Fibroblast of skin of abdomen (primary cell): ENCODE results near the gene PDGFD. TPM values are rescaled to one million over a fixed set of nuclear protein-coding genes. Genes with fewer than 3 reads are reported as not detected.

Source experiments
- DNase-seq: peaks from one replicate; pipeline ENCODE4 v3.0.0-alpha.2; 2013
- polyA plus RNA-seq, 2 experiments: library from polyadenylated mRNA; unstranded; fragments of 120-200 nt; gene quantifications; one replicate each; pipeline ENCODE4 v1.2.1, GENCODE V29; 2013; ENCODE audit not compliant: insufficient read length in 2 of 2

The PDGFD gene
- 13.5 TPM for polyA plus RNA-seq (2013, experiment 1 of 2; ENCODE audit: insufficient read length)
- 13.1 TPM for polyA plus RNA-seq (2013, experiment 2 of 2; ENCODE audit: insufficient read length)

DNA sequence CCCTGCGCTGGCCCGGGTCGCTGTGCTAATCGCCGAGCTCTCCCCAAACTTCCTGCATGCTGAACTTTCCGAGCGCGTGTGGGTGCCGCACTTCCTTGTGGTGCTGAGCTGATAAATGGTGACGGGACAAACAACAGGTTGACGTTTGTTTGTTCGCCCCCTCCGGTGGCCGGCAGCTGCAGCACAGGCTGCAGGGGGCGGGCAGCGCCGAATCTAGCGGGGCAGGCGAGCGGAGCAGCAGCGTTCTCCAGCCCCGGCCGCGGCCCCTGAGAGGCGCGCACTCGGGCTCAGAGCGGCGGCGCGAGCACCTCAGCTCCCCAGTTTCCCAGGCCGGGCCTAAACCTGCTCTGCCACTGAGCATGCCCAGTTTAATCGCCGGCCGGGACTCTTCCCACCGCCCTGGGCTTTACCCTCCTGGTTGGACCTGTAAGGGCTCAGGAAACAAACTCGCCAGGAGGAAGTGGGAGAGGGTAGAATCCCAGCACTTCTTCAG is at the start of gene PDGFD:
TSS of gene PDGFD (minus strand) at position 120 of the 493 bp plus-strand sequence.
- peak; percentile 66 for DNase-seq

DNA sequence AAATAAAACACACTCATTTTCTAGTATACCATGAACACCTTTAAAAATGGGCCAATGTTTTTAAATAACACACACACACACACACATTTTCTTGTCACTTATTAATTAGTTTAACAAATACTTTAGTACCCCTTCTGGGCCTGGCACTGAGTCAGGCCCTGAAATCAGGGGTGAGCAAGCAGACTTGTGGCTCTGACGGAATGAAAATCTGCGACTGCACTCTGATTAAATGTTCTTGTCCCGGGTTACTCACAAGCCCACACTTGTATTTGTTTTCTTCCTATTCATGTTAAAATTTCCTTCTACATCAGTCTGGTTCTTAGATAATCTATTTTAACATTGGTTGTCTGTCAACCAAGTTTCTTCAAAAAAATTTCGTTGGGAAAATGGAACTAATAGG is 43.0 kb upstream of the PDGFD start:
- DNase-seq: no peak

DNA sequence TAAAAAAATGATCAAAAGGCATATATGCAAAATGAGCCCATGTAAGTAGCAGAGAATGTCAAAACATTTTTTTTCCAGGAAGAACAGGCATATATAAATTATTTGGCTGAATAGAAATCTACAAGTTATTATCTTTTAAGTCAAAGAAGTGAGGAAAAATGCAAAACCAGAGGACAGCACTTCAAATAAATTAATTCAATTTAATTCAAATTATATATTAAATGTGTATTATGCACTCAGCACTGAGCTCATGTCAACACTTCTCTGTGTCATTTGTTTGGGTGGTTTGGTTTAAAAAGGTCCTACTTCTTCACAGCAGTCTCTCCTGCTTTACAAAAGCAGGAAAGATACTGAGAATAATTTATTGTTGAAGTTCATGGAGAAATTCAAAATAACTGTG is 41.9 kb upstream of the PDGFD start:
- DNase-seq: no peak

DNA sequence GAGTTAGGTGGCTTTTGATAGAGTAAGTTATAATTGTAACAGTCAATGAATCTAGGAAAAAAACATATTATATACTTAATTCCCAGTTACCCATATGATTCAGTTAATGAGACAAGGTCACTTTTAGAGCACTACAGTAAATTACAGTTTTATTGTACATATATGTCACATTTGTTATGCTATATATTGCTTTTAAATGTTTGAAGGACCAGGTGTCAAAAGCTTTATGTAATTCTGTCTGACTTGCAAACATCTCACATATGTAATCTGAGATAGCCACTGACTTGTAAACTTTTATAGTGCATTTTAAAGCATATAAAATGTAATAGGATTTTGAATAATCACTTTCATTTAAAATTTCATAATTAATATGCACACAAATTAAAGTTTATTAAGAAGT is 36.7 kb upstream of the PDGFD start:
- DNase-seq: no peak

DNA sequence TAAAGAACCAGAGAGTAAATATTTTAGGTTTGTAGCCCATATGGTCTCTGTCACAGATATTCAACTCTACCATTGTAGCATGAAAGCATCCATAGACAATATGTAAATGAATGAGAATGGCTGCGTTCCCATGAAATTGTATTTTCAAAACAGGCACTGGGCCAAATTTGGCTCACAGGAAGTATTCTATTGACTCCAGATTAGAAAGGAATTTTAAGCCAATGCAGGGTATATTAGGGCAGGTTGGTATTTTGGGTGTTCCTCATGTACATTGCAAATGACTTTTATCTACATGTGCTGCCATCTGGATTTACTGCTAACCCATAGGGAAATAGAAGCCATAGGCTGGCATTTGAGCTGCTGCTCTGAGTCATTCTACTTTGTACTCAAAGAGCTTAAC is 35.1 kb upstream of the PDGFD start:
- DNase-seq: no peak

DNA sequence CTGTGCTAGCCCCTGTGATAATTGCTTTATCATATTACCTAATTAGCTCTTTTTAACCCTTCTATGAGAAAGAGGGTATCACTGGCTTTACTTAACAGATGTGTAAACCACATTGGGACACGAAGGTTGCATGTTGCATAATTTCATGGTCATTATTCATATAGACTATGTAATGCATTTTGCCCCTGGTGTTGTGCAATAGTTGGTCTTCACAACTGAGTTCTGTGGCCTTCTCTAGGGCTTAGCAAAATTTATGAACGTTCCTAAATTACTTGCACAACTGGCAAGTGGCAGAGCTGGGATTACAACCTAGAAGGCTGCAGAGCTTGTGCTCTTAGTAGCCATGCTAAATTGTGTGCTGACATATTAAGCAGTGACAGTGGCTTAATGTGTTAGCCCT is 34.6 kb upstream of the PDGFD start:
- peak; percentile 42 for DNase-seq

DNA sequence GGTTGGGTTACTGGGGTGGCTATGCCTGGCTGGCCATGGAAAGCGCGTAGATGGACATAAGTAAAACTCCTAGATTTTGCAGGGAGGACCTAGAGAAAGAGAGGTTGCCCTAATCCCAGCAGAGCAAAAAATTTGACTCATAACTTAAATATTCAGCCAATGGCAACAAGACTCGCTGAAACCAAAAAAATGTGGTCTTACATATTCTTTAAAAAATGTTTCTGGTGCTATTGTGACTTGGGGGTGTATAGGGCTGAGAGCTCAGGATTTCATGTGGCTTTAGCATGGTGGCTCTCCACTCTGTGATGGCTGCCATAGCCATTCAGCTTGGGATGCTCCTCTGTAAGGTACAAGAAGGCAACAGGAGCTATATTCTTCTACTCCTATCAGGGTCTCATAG is 27.2 kb upstream of the PDGFD start:
- peak; percentile 60 for DNase-seq

DNA sequence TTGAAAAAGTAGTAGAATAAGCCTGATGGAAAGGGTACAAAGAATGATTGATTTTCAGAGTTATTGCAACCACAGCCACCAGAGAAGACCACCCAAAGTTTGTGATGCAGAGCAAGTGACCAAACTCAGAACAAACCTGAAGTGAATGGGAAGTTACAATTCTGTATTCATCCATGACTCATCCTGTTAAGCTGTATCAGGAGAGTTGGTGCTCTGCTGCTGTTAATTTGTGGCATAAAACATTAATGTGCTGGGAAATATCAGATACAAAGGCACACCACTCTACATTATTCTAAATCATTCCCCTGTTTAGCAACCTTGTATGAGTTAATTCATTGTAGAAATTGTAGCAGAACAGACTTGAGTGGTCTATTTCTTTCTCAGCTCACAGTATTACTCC is 19.6 kb upstream of the PDGFD start:
- no peak for DNase-seq

DNA sequence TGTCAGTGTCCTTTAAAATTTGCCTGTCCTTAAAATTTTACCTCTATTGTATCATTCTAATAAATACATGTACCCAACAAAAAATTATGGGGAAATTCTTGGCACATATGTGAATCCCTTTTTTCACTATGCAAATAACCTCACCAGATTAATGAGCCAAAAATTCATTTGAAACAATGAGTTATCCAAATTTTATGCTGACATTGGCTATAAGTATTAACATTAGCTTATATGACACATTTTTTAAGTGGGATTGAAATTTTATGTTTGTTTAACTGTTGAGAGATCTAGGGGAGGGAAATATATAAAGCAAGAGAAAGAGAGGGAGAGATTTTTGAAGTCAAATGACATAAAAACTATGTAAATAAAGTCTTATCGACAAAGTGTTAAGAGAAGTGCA is 11.8 kb upstream of the PDGFD start:
- DNase-seq: no peak

DNA sequence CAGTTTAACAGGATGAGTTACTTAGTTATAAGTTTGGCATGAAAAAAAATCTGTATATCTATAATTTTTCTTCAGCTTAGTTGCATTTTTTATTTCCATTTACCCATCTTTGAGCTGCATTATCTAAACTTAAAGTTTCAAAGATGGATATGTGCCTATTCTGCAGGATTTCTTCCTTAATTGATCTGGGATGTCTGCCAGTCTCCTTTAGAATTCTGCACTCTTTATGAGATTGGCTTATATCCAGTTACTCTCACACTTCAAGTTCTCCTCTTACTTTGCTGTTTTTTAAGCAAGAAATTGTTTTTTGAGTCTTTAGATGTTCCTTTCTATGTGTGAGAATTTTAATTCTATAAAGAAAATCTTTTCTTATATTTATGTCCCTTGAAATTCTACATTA is 5.1 kb upstream of the PDGFD start:
- no peak for DNase-seq

DNA sequence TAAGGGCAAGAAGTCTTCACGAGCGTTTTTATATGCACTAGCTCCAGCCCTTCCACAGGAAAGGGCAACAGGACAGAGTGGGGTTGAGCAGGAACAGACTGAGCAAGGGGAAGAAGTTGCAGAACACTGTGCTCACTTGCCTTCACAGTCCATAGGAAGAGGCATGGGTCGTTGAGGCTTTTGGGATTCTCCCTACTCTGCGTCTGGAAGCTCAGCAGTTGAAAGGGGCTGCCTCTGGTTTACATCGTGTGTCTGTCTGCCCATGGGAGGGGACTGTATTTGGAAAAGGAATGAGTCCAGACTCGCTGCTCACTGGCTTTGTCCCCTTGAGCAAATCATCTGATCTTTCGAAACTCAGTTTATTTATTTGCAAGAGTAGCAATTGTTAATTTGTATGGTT is 1.1 kb upstream of the PDGFD start:
- no peak for DNase-seq

DNA sequence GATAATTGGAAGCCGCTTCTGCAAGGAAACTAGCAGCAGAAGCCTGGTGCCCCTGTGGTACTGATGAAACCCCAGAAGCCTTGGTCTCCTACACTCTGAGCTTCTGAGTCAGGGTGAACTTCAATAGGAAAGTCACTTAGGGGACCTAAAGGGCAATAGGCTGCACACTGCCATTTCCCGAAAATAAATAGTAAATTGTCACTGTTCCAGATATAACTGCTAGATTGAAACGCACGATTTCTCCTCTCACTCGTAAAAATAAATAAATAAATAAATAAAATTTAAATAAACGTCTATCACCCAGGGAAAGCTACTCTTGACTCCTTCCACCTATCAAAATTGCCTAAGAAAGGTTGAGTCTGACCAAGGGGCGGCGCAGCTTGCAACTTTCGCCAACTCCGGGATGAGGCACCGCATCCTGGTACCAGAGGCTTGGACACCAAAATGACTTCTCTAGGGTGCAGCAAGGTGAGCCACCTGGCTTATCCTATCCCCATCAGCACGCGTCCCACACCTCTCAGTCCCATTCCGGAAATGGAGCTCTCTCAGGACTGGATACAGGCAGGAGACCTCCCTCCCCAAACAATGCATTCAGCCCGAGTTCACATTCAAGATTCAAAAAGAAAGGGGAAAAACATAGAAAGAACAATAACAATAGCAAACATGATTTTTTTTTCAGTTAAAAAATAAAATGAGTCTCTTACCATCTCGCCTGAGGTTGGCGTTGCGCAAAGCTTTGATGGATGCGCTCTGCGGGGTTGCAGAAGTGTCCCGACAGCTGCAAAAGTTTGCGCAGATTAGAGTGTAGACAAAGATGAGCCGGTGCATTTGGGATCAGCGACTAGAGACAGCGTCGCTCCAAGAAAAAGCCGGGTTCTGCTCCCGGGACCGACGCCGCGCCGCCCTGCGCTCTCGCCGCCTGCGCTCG is 583 bp downstream of the PDGFD start:
- no peak for DNase-seq

DNA sequence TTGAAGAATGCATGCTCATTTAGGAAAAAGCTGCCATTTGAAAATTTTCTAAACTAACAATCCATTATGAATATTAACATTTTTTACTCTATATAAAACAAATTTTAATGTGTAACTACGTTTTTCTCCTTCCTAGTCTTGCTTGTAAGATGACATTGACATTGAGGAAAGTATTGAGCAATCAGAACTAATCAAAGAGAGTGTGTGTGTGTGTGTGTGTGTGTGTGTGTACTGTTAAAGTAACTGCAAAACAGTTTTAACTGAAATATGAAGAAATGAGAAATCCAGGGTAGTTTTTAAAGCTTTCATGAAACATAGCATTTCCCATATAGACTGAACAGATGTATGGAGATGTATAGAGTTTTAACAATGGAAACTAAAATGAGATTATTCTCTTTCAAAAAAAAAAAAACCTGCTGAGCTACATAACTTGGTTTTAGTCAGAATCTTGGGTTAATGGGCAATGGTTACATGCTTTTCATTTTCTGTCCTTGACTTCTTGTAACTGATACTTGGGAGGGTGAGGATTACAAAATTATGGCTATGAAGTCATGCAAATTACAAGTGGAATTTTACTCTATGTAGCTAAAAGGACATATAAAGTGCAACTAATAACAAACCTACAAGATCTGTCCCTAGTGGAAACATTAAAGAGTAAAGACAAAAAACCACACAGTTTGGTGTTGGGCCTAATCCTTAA is 2.0 kb downstream of the PDGFD start:
- no peak for DNase-seq

DNA sequence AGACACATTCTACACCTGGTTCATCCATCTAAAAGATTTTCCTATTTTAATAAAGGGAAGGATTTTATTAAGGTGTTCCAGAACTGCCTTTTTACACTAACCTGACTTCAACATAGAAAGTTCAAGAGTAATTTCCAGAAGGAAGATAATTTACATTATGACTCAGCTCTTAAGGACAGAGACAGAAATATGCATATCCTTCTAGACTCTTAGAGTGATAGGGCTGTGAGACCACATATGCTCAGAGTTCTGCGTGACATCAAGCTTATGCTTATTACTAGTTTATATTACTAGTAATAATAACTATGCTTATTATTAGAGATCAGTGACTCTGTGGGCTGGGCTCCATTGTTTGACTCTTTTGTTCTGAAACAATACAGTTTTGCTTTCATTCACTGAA is 4.6 kb downstream of the PDGFD start:
- peak; percentile 33 for DNase-seq

DNA sequence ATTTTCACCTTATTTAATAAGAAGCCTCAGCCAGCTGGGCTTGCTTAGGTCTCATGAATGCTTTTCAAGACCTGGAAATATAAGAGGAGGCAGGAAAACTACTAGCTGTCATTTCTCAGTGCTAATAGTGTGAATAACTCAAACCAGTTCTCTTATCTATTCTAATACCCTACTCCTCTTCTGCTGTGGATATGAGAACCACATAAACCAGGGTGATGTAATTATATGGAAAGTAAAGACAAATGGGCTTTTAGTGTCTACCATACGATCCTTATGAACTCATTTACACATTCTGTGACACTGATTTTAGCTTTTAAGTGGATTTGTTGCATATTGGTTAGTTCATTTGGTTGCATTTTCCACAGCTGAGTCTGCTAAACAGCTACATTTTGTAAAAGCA is 8.6 kb downstream of the PDGFD start:
- no peak for DNase-seq

DNA sequence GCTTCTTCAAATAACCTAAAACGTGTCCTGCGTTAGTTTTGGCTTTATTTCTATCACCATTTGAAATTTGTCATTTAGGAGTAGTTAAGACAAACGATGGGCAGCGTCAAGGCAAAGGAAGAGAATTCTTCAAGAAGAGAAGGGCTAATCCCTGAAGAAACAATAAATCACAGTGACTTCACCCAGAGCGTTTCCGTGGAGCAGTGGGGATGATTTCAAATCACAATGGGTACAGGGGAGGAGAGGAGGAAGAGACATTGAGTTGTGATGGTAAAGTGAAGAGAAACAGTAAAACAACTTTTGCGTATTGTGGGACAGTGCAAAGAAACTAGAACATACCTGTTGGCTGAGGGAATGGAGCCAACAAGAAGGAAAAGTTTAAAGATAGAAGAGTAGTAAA is 9.7 kb downstream of the PDGFD start:
- no peak for DNase-seq

DNA sequence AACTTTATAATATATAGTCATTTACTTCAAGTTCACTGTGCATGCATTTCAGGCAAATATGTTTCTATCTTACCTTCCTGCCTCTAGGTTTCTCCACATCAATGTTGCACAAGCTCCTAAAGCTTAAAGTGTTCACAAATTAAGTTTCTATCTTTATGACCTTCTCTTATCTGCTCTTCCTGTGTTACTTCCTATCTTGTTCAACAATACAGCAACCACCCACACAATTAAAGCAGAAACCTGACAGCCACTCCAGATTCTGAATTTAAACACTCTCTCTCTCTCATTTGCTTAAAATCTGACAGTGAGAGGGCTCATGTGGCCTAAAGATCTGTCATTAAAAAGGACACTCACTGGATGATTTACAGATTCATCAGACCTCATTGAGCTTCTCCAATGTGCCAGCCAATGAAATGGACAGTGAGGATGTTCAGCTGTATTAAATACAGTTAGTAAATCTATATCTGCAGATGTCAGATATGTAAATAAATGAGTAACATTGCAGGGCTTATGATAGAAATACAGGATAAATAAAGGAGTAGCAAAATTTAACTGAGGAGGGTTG is 10.9 kb downstream of the PDGFD start:
- DNase-seq: no peak

DNA sequence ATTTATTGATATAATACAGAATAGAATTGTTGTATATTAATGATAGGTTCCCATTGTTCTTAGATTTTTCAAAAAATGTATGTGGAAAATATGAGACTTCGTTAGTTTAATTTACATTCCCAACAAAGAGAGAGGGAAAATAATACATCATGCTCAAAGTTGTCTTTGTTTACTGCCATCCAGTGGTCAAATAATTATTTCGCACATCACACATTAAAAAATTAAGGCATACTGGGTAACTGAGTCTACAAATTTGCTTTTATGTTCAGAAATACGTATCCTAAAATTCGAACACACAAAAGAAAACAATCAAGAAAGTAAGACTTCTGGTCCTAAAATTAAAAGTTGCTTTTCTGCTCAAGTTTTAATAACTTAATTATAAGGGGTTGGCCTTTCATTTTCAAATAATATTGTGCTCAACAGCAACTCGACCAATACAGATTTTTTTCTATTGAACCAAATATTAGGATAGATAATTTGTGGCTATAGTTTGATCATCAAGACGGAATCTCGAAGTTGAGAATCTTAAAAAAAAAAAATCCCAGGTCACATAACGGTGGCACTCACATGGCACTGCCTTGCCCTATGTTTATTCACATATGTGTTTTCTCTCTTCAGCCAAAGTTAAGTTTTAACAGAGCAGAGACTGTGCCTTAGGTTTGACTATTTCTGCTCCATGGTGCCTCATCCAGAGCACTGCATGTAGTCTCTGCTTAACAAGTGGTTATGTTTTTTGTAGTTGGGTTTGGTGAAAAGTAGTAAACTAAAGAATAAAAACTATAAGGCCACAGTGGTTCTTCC is 12.3 kb downstream of the PDGFD start:
- no peak for DNase-seq

DNA sequence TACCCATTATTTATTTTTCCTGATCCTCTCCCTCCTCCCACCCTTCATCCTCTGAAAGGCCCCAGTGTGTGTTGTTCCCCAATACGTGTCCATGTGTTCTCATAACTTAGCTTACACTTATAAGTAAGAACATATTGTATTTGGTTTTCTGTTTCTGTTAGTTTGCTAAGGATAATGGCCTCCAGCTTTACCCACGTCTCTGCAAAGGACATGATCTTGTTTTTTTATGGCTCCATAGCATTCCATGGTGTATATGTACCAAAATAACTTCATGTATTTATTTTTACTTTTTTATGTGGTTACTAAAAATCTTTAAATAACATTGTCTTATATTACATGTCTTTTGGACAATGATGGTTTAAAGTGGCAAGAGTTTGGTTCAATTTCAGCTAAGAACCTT is 15.2 kb downstream of the PDGFD start:
- no peak for DNase-seq

DNA sequence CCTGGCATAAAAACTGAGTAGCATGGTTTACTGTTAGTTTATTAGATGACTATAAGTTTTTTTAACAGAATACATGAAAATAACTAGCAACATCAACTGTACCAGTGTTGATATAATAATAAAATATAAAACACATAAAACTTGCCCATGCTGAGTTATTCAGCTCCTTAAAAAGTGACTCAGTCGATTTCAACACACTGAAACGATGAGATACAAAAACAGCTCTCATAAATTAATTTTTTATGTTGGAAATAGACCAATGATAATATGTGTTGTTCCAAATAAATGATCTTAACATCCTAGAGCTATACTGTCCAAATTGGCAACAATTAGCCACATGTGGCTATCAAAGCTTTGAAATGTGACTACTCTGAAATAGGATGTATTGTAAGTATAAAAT is 15.9 kb downstream of the PDGFD start:
- DNase-seq: peak; percentile 80

DNA sequence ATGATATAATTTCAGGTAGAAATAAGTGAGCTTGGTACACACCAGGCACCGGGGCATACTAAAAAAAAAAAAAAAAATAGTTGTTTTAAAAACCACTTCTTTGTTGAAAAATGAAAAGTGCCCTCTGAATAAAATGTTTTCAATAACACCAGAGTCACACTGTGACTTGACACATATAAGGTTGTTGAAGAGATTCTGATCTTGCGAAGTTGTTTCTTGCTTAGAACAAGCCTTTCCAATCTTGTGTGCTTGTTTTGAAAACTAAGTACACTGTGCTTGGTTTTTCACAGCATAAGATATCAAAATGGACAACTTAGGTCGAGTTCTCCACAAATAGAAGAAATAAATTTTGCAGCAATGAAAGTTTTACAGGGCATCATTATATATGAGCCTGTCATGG is 17.0 kb downstream of the PDGFD start:
- DNase-seq: no peak

DNA sequence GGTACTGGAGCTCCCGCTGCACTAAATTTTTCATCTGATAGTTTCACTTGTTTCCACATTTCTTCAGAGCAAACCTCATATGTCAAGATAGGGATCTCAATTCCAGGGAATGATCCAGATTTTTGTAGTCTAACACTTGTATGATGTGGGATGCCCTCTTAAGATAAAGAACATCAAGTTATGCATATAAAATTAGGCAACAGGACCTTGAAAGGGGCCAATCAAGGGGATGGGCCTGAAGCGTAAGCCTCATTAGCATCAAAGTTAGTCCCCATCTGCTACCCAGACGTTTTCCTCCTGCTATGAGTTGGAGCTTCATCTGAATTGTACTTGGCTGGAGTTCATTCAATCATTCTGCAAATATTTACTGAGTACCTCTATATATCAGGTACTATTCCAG is 17.5 kb downstream of the PDGFD start:
- peak; percentile 84 for DNase-seq

DNA sequence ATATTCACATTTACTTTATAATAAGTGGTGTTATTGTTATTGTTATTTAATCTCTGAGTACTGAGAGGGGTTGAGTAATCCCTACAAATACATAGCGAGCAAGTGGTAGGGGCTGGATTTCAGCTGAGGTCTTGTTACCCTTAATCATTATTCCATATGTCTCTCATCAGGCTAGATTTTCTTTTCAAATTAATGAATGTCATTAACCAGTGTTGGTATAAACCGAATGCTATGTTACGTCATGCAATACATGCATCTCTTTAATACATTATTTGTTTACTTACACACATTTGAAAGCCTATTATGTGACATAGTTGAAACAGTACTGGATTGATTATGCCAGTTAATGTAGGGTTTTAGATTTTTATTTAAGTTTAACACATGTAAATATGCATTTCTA is 18.9 kb downstream of the PDGFD start:
- DNase-seq: no peak
